HepG2 (cell line): ENCODE data around the gene FHIT. TPM values are rescaled to one million over a fixed set of nuclear protein-coding genes. Genes with fewer than 3 reads are reported as not detected.

ENCODE experiments used
- ATAC-seq: fragments of 200-7000 bp; cut with Tn5 transposase; 3 replicates; pipeline ENCODE4 v1.9.1; 2020; ENCODE audit warnings: mild to moderate bottlenecking, moderate library complexity
- BruUV-seq: library from RNA; stranded (reverse); fragments of 400-500 nt; replicated peaks from 2 replicates; lab custom pipeline; 2021; lab: Mats Ljungman, UMichigan
- CTCF ChIA-PET: fragments of 300-600 bp; formaldehyde crosslinking; extraction: SDS; loops from one replicate; lab custom pipeline; 2021; ENCODE audit warnings: low total read pairs, inconsistent platforms, low intra/inter-chr PET ratio; lab: Yijun Ruan, JAX
- POLR2A ChIA-PET: fragments of 350-600 bp; sonication (Branson Sonifier 250); formaldehyde crosslinking; loops from one replicate; lab custom pipeline; 2020; ENCODE audit warnings: antibody characterized with exemption, inconsistent platforms; lab: Yijun Ruan, JAX
- DNase-seq: peaks from one replicate; pipeline ENCODE4 v3.0.0-alpha.2; 2015; ENCODE audit warnings: low spot score
- FAIRE-seq: peaks from 3 replicates; lab custom pipeline; 2011; peaks lifted over from hg19 to GRCh38; lab: Jason Lieb, UNC
- H2AFZ ChIP-seq: one replicate; pipeline ENCODE4 v1.6.1; 2011; ENCODE audit warnings: low read length, inconsistent platforms
- H3K27ac ChIP-seq: fragments of 300-600 bp; 3 replicates; pipeline ENCODE4 v1.8.0; 2011; ENCODE audit warnings: mixed run types, mild to moderate bottlenecking, mixed read lengths, low read length, inconsistent platforms; ENCODE audit not compliant: insufficient read depth; ENCODE audit errors: extremely low read length
- H3K27me3 ChIP-seq, 2 experiments: fragments of 200-600 bp in 1 of 2; 2 replicates in 1 of 2; 3 replicates in 1 of 2; pipeline versions ENCODE4 v1.6.0 to v1.8.0; 2011; ENCODE audit warnings: low read length in 2 of 2, mild to moderate bottlenecking in 2 of 2, moderate library complexity in 2 of 2, inconsistent platforms in 1 of 2; ENCODE audit not compliant: insufficient read depth in 2 of 2, control insufficient read depth in 1 of 2
- H3K36me3 ChIP-seq, 2 experiments: fragments of 200-600 bp in 1 of 2; replicated peaks in 1 of 2; 2 replicates in 1 of 2; 3 replicates in 1 of 2; pipeline versions ENCODE4 v1.5.1 to v1.8.0; 2011; ENCODE audit warnings: low read length in 2 of 2, inconsistent platforms in 1 of 2; ENCODE audit not compliant: insufficient read depth in 2 of 2, control insufficient read depth in 1 of 2
- H3K4me1 ChIP-seq: 2 replicates; pipeline ENCODE4 v1.5.1; 2012; ENCODE audit warnings: low read length, inconsistent platforms; ENCODE audit not compliant: insufficient read depth
- H3K4me2 ChIP-seq: 2 replicates; pipeline ENCODE4 v1.6.0; 2011; ENCODE audit warnings: low read depth, low read length, inconsistent platforms
- H3K4me3 ChIP-seq, 3 experiments: fragments of 200-600 bp in 1 of 3; sonication (generic), shearing (Covaris generic) in 1 of 3; replicated peaks in 1 of 3; 2 replicates each; pipeline ENCODE4 v1.5.1; 2011 to 2016; ENCODE audit warnings: low read length in 3 of 3, inconsistent platforms in 2 of 3, low read depth in 2 of 3, mild to moderate bottlenecking in 2 of 3, control low read depth in 1 of 3, mixed read lengths in 1 of 3; ENCODE audit not compliant: insufficient read depth in 1 of 3
- H3K79me2 ChIP-seq: one replicate; pipeline ENCODE4 v1.6.1; 2011; ENCODE audit warnings: low read length, inconsistent platforms; ENCODE audit not compliant: insufficient read depth
- H3K9ac ChIP-seq: 2 replicates; pipeline ENCODE4 v1.6.0; 2011; ENCODE audit warnings: mild to moderate bottlenecking, low read depth, low read length, inconsistent platforms; ENCODE audit not compliant: insufficient read depth
- H3K9me3 ChIP-seq: 2 replicates; pipeline ENCODE4 v1.5.1; 2012; ENCODE audit warnings: mild to moderate bottlenecking, low read length
- H4K20me1 ChIP-seq: 2 replicates; pipeline ENCODE4 v1.6.0; 2011; ENCODE audit warnings: inconsistent platforms, mild to moderate bottlenecking, low read length, moderate library complexity; ENCODE audit not compliant: insufficient read depth
- ATRX ChIP-seq: sonication (generic); formaldehyde crosslinking; IDR thresholded peaks from 2 replicates; pipeline ENCODE4 v1.4.0; 2020; ENCODE audit warnings: missing genetic modification reagents, borderline replicate concordance
- DMTF1 ChIP-seq: sonication (generic); formaldehyde crosslinking; IDR thresholded peaks from 2 replicates; pipeline ENCODE4 v1.4.0; 2020; ENCODE audit warnings: mild to moderate bottlenecking, missing genetic modification reagents
- HES4 ChIP-seq: sonication (generic); formaldehyde crosslinking; IDR thresholded peaks from 2 replicates; pipeline ENCODE4 v1.9.0; 2021; ENCODE audit warnings: mild to moderate bottlenecking, missing genetic modification reagents, borderline replicate concordance
- HINFP ChIP-seq: sonication (generic); formaldehyde crosslinking; IDR thresholded peaks from 2 replicates; pipeline ENCODE4 v1.4.0; 2020; ENCODE audit warnings: low read depth, mild to moderate bottlenecking, missing genetic modification reagents
- IRF1 ChIP-seq: sonication (generic); formaldehyde crosslinking; IDR thresholded peaks from 2 replicates; pipeline ENCODE4 v1.4.0; 2020; ENCODE audit warnings: low read depth, mild to moderate bottlenecking, missing genetic modification reagents
- TMF1 ChIP-seq: sonication (generic); formaldehyde crosslinking; IDR thresholded peaks from 2 replicates; pipeline ENCODE4 v1.8.1; 2022; ENCODE audit warnings: low read depth, missing genetic modification reagents
- ZBTB2 ChIP-seq: sonication (generic); formaldehyde crosslinking; IDR thresholded peaks from 2 replicates; pipeline ENCODE4 v1.8.0; 2022; ENCODE audit warnings: low read depth, missing genetic modification reagents
- ZNF513 ChIP-seq: sonication (generic); formaldehyde crosslinking; conservative IDR thresholded peaks from 2 replicates; pipeline ENCODE4 v1.5.0; 2020; ENCODE audit warnings: missing genetic modification reagents
- ZSCAN21 ChIP-seq: sonication (generic); formaldehyde crosslinking; IDR thresholded peaks from 2 replicates; pipeline ENCODE4 v1.8.0; 2022; ENCODE audit warnings: mild to moderate bottlenecking, missing genetic modification reagents, moderate library complexity, borderline replicate concordance
- WGBS: methylation state at CpG from one replicate; pipeline ENCODE4 v1.1.6; 2017; ENCODE audit warnings: low lambda C conversion rate; 5-methylcytosine and 5-hydroxymethylcytosine counted together
- in situ Hi-C: cut with HindIII; loops from 2 replicates; pipeline ENCODE4 v1.10.0; 2017; ENCODE audit warnings: low pct_unique_long_range_greater_than_20kb; ENCODE audit not compliant: extremely low pct_ligation_motif_present
- intact Hi-C: fragments of 100-400 bp; cut with micrococcal nuclease; formaldehyde crosslinking; loops from one replicate; pipeline ENCODE4 v1.10.0; 2022; ENCODE audit not compliant: unreplicated experiment
- polyA plus RNA-seq, 8 experiments: library from polyadenylated mRNA; depleted of rRNA in 3 of 8; stranded (reverse) in 7 of 8; unstranded in 1 of 8; fragments of >200 nt; fragmentation: Illumina TruSeq in 4 of 8; extraction: Trizol in 4 of 8; gene quantifications; 2 replicates each; pipeline versions ENCODE4 v1.2.1 to v1.2.3, GENCODE V29; 2011 to 2016; ENCODE audit warnings: low read depth in 4 of 8, missing spikeins in 1 of 8, mixed read lengths in 1 of 8; ENCODE audit not compliant: insufficient read depth in 1 of 8
- total RNA-seq, 5 experiments: library from RNA; depleted of rRNA; stranded (reverse); fragments of >200 nt; fragmentation: Illumina TruSeq; extraction: Trizol; gene quantifications; 2 replicates each; pipeline ENCODE4 v1.2.3, GENCODE V29; 2016; ENCODE audit warnings: low read depth in 1 of 5

The FHIT gene
- total and polyA plus RNA-seq, 2 of the 13 experiments (the other 11 are each of a cell fraction or from before 2014, with no cell fraction given): 4.0 to 4.6 TPM

- 53% methylated on average over 2 of the region's 2 CpGs for WGBS
- Histone ChIP-seq H3K27ac (no peak overlapping the region), H3K9me3 (no peaks in the 10 kb centered on the region; the same call in 1 of the 2 replicates), H2AFZ (no peak overlapping the region), H4K20me1 (no peaks in the 10 kb centered on the region), H3K9ac (no peak overlapping the region), H3K27me3 (no peaks in the 10 kb centered on the region), H3K36me3 (no peaks in the 10 kb centered on the region), H3K4me2 (no peak overlapping the region), H3K4me1 (no peaks in the 10 kb centered on the region), H3K4me3 (no peak overlapping the region), H3K79me2 (no peaks in the 10 kb centered on the region)
- in situ Hi-C loops: no loop called here
- no peak for TF ChIP-seq ZBTB2
- no peak for TF ChIP-seq ZNF513 (CRISPR knock-in tag)
- TF ChIP-seq HES4 (CRISPR knock-in tag): no peak
- no peak for TF ChIP-seq ZSCAN21
- TF ChIP-seq DMTF1 (CRISPR knock-in tag): no peak
- TF ChIP-seq TMF1 (CRISPR knock-in tag): no peak
- TF ChIP-seq IRF1 (CRISPR knock-in tag): no peak
- TF ChIP-seq ATRX (CRISPR knock-in tag): no peak
- no peak for TF ChIP-seq HINFP (CRISPR knock-in tag)
- DNase-seq (no peak), ATAC-seq (no peak), FAIRE-seq (no peak)
- ChIA-PET POLR2A (no interaction called here), CTCF (no interaction called here)
- BruUV-seq: no TSS peak
- intact Hi-C loops: no loop called here
Measured at GRCh38 chr3:60645801-60646200, 605.5 kb downstream of the FHIT start.
